K562 (cell line): ENCODE data around the gene ATP2B1. TPM values are rescaled to one million over a fixed set of nuclear protein-coding genes. Genes with fewer than 3 reads are reported as not detected.

ENCODE experiments used
- ATAC-seq: fragments of 200-7000 bp; cut with Tn5 transposase; 3 replicates; pipeline ENCODE4 v1.9.1; 2020; ENCODE audit warnings: moderate library complexity
- Bru-seq: library from RNA; stranded (reverse); fragments of 400-500 nt; gene quantifications from one replicate; lab custom pipeline; 2021; lab: Mats Ljungman, UMichigan
- BruChase-seq, 2 experiments: library from RNA; stranded (reverse); fragments of 400-500 nt; gene quantifications; one replicate each; lab custom pipeline; 2021; lab: Mats Ljungman, UMichigan
- BruUV-seq: library from RNA; stranded (reverse); fragments of 400-500 nt; replicated peaks from 2 replicates; lab custom pipeline; 2021; lab: Mats Ljungman, UMichigan
- CTCF ChIA-PET: fragments of 300-600 bp; formaldehyde crosslinking; extraction: SDS; loops from one replicate; lab custom pipeline; 2021; ENCODE audit warnings: low intra/inter-chr PET ratio; lab: Yijun Ruan, JAX
- POLR2A ChIA-PET: fragments of 300-600, 350-650 bp; sonication (Branson Sonifier 250); formaldehyde crosslinking; extraction: SDS; loops from one replicate; lab custom pipeline; 2021; ENCODE audit warnings: antibody characterized with exemption, inconsistent platforms; lab: Yijun Ruan, JAX
- DNase-seq, 4 experiments: peaks; one replicate each; pipeline versions ENCODE4 v3.0.0 to v3.0.0-alpha.2; 2011 to 2018; ENCODE audit warnings: low spot score in 3 of 4, mixed read lengths in 3 of 4; ENCODE audit errors: extremely low read depth in 1 of 4
- FAIRE-seq: peaks from 2 replicates; lab custom pipeline; 2011; peaks lifted over from hg19 to GRCh38; lab: Jason Lieb, UNC
- H2AFZ ChIP-seq: 2 replicates; pipeline ENCODE4 v1.6.0; 2011; ENCODE audit warnings: low read depth, low read length, control low read depth, inconsistent platforms
- H3K27ac ChIP-seq: fragments of 200-600 bp; 3 replicates; pipeline ENCODE4 v1.8.0; 2011; ENCODE audit warnings: low read depth, mild to moderate bottlenecking, control low read depth, inconsistent platforms, low read length, moderate library complexity, mixed read lengths; ENCODE audit errors: extremely low read depth
- H3K27me3 ChIP-seq, 2 experiments: fragments of 300-600 bp in 1 of 2; 2 replicates in 1 of 2; 3 replicates in 1 of 2; pipeline versions ENCODE4 v1.6.0 to v1.8.0; 2011; ENCODE audit warnings: inconsistent platforms in 2 of 2, low read length in 2 of 2, mild to moderate bottlenecking in 1 of 2, mixed read lengths in 1 of 2, moderate library complexity in 1 of 2; ENCODE audit not compliant: control insufficient read depth in 2 of 2, insufficient read depth in 2 of 2
- H3K36me3 ChIP-seq: fragments of 300-600 bp; 3 replicates; pipeline ENCODE4 v1.8.0; 2011; ENCODE audit warnings: mild to moderate bottlenecking, low read length, inconsistent platforms; ENCODE audit not compliant: control insufficient read depth, insufficient read depth
- H3K4me1 ChIP-seq, 2 experiments: fragments of 200-600 bp in 1 of 2; replicated peaks in 1 of 2; 2 replicates in 1 of 2; 3 replicates in 1 of 2; pipeline versions ENCODE4 v1.5.1 to v1.8.0; 2011; ENCODE audit warnings: inconsistent platforms in 2 of 2, low read length in 2 of 2, mild to moderate bottlenecking in 1 of 2, mixed read lengths in 1 of 2, moderate library complexity in 1 of 2; ENCODE audit not compliant: control insufficient read depth in 2 of 2, insufficient read depth in 2 of 2
- H3K4me2 ChIP-seq: 2 replicates; pipeline ENCODE4 v1.6.1; 2011; ENCODE audit warnings: low read length, control low read depth, inconsistent platforms, mixed read lengths; ENCODE audit not compliant: insufficient read depth
- H3K4me3 ChIP-seq: fragments of 200-600 bp; sonication (generic), shearing (Covaris generic); 2 replicates; pipeline ENCODE4 v1.5.1; 2016; ENCODE audit warnings: control low read depth, inconsistent platforms
- H3K79me2 ChIP-seq: fragments of 200-600 bp; 3 replicates; pipeline ENCODE4 v1.8.0; 2011; ENCODE audit warnings: low read length, inconsistent platforms; ENCODE audit not compliant: control insufficient read depth, insufficient read depth
- H3K9ac ChIP-seq, 2 experiments: 2 replicates each; pipeline versions ENCODE4 v1.6.0 to v1.6.1; 2011; ENCODE audit warnings: low read depth in 2 of 2, low read length in 2 of 2, control low read depth in 1 of 2, inconsistent platforms in 1 of 2, mild to moderate bottlenecking in 1 of 2, mixed read lengths in 1 of 2; ENCODE audit not compliant: insufficient read depth in 1 of 2
- H3K9me1 ChIP-seq: one replicate; pipeline ENCODE4 v1.6.0; 2011; ENCODE audit warnings: inconsistent platforms, mild to moderate bottlenecking, low read length, moderate library complexity; ENCODE audit not compliant: control insufficient read depth, insufficient read depth
- H3K9me3 ChIP-seq: replicated peaks from 2 replicates; pipeline ENCODE4 v1.5.1; 2011; ENCODE audit warnings: low read depth, low read length, inconsistent platforms; ENCODE audit not compliant: control insufficient read depth, insufficient read depth
- H4K20me1 ChIP-seq: replicated peaks from 2 replicates; pipeline ENCODE4 v1.6.1; 2011; ENCODE audit warnings: low read length, inconsistent platforms, mixed read lengths; ENCODE audit not compliant: control insufficient read depth, insufficient read depth
- CCNT2 ChIP-seq: IDR thresholded peaks from 2 replicates; pipeline ENCODE4 v1.6.1; 2011; ENCODE audit warnings: borderline replicate concordance, low read depth, mild to moderate bottlenecking, moderate library complexity, mixed read lengths, low read length; ENCODE audit not compliant: insufficient read length; ENCODE audit errors: extremely low read depth
- CHD1 ChIP-seq: fragments of 200-600 bp; sonication (generic); IDR thresholded peaks from one replicate; pipeline ENCODE4 v1.6.1; 2012; ENCODE audit warnings: mild to moderate bottlenecking, moderate library complexity, low read length, inconsistent platforms
- CTCF ChIP-seq, 3 experiments: IDR thresholded peaks in 2 of 3; conservative IDR thresholded peaks in 1 of 3; 2 replicates each; pipeline ENCODE4 v1.5.1; 2011 to 2012; ENCODE audit warnings: low read length in 3 of 3, mild to moderate bottlenecking in 3 of 3, control low read depth in 2 of 3, improper control_type of control experiment in 1 of 3, inconsistent platforms in 1 of 3, low read depth in 1 of 3, mixed read lengths in 1 of 3, moderate library complexity in 1 of 3; ENCODE audit not compliant: insufficient read depth in 2 of 3
- DEAF1 ChIP-seq: fragments of 450-650 bp; formaldehyde crosslinking; IDR thresholded peaks from 2 replicates; pipeline ENCODE4 v1.4.0; 2020; ENCODE audit warnings: mild to moderate bottlenecking, moderate library complexity
- KAT8 ChIP-seq: fragments of 450-650 bp; IDR thresholded peaks from 2 replicates; pipeline ENCODE4 v1.6.1; 2016; ENCODE audit warnings: low read depth, mild to moderate bottlenecking
- POLR2A ChIP-seq: fragments of 450-650 bp; conservative IDR thresholded peaks from 2 replicates; pipeline ENCODE4 v1.6.1; 2016
- RBM22 ChIP-seq: fragments of 200-400 bp; formaldehyde crosslinking; IDR thresholded peaks from 2 replicates; pipeline ENCODE4 v1.6.1; 2018; ENCODE audit warnings: low read length, low read depth; ENCODE audit not compliant: poor library complexity, severe bottlenecking
- THAP7 ChIP-seq: fragments of 250-450 bp; sonication (Bioruptor Pico); IDR thresholded peaks from 2 replicates; pipeline ENCODE4 v1.5.0; 2021
- WGBS: fragments of 100-300 bp; shearing (Covaris generic); methylation state at CpG from one replicate; pipeline ENCODE4 v1.1.6; 2016; ENCODE audit warnings: low coverage, mixed read lengths; ENCODE audit not compliant: insufficient coverage; ENCODE audit errors: missing lambda C conversion rate; 5-methylcytosine and 5-hydroxymethylcytosine counted together
- in situ Hi-C: fragments of 300-500 bp; cut with MboI; formaldehyde crosslinking; loops from 4 replicates; pipeline ENCODE4 v1.15.0; 2018; ENCODE audit warnings: inconsistent platforms, mixed read lengths
- intact Hi-C: fragments of 100-400 bp; cut with micrococcal nuclease; formaldehyde crosslinking; loops from 2 replicates; pipeline ENCODE4 v1.14.2; 2022
- long read RNA-seq, 3 experiments: library from polyadenylated mRNA in 2 of 3; library from RNA in 1 of 3; unstranded in 2 of 3; stranded (forward) in 1 of 3; transcript quantifications; one replicate each; pipeline ENCODE4 v2.0.0, GENCODE V29; 2019 to 2022
- polyA minus RNA-seq, 3 experiments: library from RNA; depleted of rRNA, polyadenylated mRNA; stranded (reverse); fragments of >200 nt; gene quantifications; 2 replicates each; pipeline ENCODE4 v1.2.3, GENCODE V29; 2011
- polyA plus RNA-seq, 8 experiments: library from polyadenylated mRNA; depleted of rRNA in 4 of 8; stranded (reverse) in 5 of 8; unstranded in 3 of 8; fragments of >200 nt; fragmentation: Nextera tagmentation in 2 of 8; fragmentation: Illumina TruSeq in 1 of 8; extraction: Ambion mirVana in 2 of 8; extraction: Trizol in 1 of 8; gene quantifications; 2 replicates each; pipeline versions ENCODE4 v1.2.1 to v1.2.3, GENCODE V29; 2011 to 2014; ENCODE audit warnings: inconsistent platforms in 1 of 8, missing spikeins in 1 of 8
- total RNA-seq, 7 experiments: library from RNA; depleted of rRNA in 6 of 7; stranded (reverse); fragments of >200 nt in 6 of 7; fragmentation: Illumina TruSeq in 2 of 7; extraction: Trizol in 2 of 7; gene quantifications; 2 replicates each; pipeline versions ENCODE4 v1.2.1 to v1.2.3, GENCODE V29; 2011 to 2021; ENCODE audit warnings: low replicate concordance in 1 of 7
- TF ChIP-seq, protein P1 (sequence below): sonication (generic); formaldehyde crosslinking; IDR thresholded peaks from 2 replicates; pipeline ENCODE4 v1.8.1; 2023; ENCODE audit warnings: mild to moderate bottlenecking, missing genetic modification reagents

ATP2B1 gene
- 36.0 and 177 TPM in 2 replicates for total RNA-seq (2011; cell fraction: chromatin; rRNA removed; ENCODE audit: low replicate concordance)
- total RNA-seq (2011; cell fraction: nucleolus; rRNA removed) = 21.2 and 30.4 TPM in 2 replicates
- 57.1 and 97.8 TPM in 2 replicates for total RNA-seq (2011; cell fraction: nucleoplasm; rRNA removed)
- total RNA-seq (2014; rRNA removed) (15.4 and 27.9 TPM in 2 replicates), total RNA-seq (2014; rRNA removed; fragmentation: Illumina TruSeq; extraction: Trizol) (38.3 and 45.9 TPM in 2 replicates), total RNA-seq (2015; rRNA removed; fragmentation: Illumina TruSeq; extraction: Trizol) (35.0 and 39.0 TPM in 2 replicates), total RNA-seq (2021) (27.5 and 27.8 TPM in 2 replicates), polyA plus RNA-seq (2011; rRNA removed) (17.5 and 22.7 TPM in 2 replicates), polyA plus RNA-seq (2014; fragmentation: Illumina TruSeq; extraction: Trizol) (26.1 and 28.5 TPM in 2 replicates), polyA plus RNA-seq (2014; fragmentation: Nextera tagmentation; extraction: Ambion mirVana) (1 to 10 TPM; 8.6 to 9.7 TPM), polyA plus RNA-seq (2014; rRNA removed) (16.2 and 26.5 TPM in 2 replicates), polyA minus RNA-seq (2011; rRNA and poly(A)+ RNA removed) (50.0 and 57.4 TPM in 2 replicates), Bru-seq, nascent RNA (percentile 85 among the genes with signal in this experiment), BruChase-seq, experiment 1, labeled RNA remaining after a 2-hour chase (percentile 82 among the genes with signal in this experiment), BruChase-seq, experiment 2, labeled RNA remaining after a 6-hour chase (percentile 81 among the genes with signal in this experiment)
- polyA plus RNA-seq (2011; cell fraction: cytosol; rRNA removed) = 3.3 and 7.2 TPM in 2 replicates
- 19.0 and 29.5 TPM in 2 replicates for polyA plus RNA-seq (2011; cell fraction: nucleus; rRNA removed)
- polyA plus RNA-seq (2012) = 12.7 and 20.0 TPM in 2 replicates
- polyA minus RNA-seq (2011; cell fraction: cytosol; rRNA and poly(A)+ RNA removed) = 18.1 and 19.4 TPM in 2 replicates
- polyA minus RNA-seq (2011; cell fraction: nucleus; rRNA and poly(A)+ RNA removed) = 27.1 and 50.1 TPM in 2 replicates
- long read RNA-seq, experiment 1, full-length matches to known transcripts = 6 of 119 reads
- long read RNA-seq, experiment 1, partial matches to known transcripts = 95 of 119 reads
- long read RNA-seq, experiment 1, other reads (novel, unspliced or antisense) = 18 of 119 reads
- long read RNA-seq, experiment 2, partial matches to known transcripts = 2 of 9 reads
- long read RNA-seq, experiment 2, other reads (novel, unspliced or antisense) = 7 of 9 reads
- long read RNA-seq, experiment 3, partial matches to known transcripts = 24 of 28 reads
- long read RNA-seq, experiment 3, other reads (novel, unspliced or antisense) = 4 of 28 reads

DNA sequence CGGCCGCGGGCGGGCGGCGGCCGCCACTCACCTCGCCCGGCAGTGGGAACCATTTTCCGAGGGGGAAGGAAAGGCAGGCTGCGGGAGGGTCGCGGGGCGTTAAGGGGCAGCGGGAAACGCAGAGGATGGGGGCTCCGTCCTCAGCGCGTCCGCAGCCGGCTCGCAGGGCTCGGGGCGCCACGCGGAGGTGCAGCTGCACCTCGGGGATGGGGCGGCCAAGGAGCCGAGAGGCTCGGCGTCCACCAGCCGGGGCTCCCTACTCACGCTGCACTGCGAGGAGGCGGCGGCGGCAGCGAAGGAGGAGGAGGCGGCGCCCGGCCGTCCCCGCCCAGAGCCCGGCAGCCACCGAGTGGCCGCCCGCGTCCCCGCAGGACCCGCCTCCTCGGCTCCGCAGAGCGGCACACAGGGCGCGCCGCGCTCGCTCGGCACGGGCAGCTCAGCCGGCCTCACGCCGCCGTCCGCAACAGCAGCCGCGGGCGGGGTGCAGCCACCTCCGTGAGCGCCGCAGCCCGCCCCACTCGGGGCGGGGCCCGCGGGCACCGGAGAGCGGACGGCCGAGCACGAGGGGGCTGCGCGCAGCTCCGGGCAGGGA is at the start of gene ATP2B1:
Gene ATP2B1, minus strand, starts transcription at position 274 of the 592 bp plus-strand sequence. CDS start 52,952 bp downstream, outside the sequence.
- H3K79me2 ChIP-seq = peaks cover 46% of the 10 kb centered on the region
- no peaks in the 10 kb centered on the region for H3K36me3 ChIP-seq
- H3K27ac ChIP-seq = peak within 1 kb of the TSS; percentile 94
- peak within 1 kb of the TSS; percentile 75 for H3K4me3 ChIP-seq
- FAIRE-seq (no peak), DNase-seq (peak; percentile 73 to 89 (median 82)), ATAC-seq (peak; percentile 87)
- no peaks in the 10 kb centered on the region for H3K9me1 ChIP-seq
- in situ Hi-C loops = no loop called here
- BruUV-seq = no TSS peak
- peaks cover 13% of the 10 kb centered on the region; the same call in 1 of the 2 replicates for H4K20me1 ChIP-seq
- H2AFZ ChIP-seq = peak within 1 kb of the TSS; percentile 93
- WGBS = 0% methylated on average over 61 of the region's 84 CpGs
- H3K4me1 ChIP-seq = peaks cover 12 to 26% of the 10 kb centered on the region in 2 experiments; a peak in 4 of 5 replicates
- H3K27me3 ChIP-seq = no peaks in the 10 kb centered on the region
- H3K9ac ChIP-seq = peak within 1 kb of the TSS; percentile 82 to 99
- H3K9me3 ChIP-seq = no peaks in the 10 kb centered on the region
- ChIA-PET CTCF (interaction anchor here (0.7 kb wide), 1 partner anchor 163 kb away, joined by 4 read pairs; no protein-coding TSS in a partner anchor), POLR2A (interaction anchor here (0.5 to 1.9 kb wide), 13 partner anchors 10 to 234 kb away, joined by 3 to 12 read pairs (median 3); no protein-coding TSS in a partner anchor)
- intact Hi-C loops = loop anchor here (2.0 kb wide), 2 partner anchors 44 to 166 kb away; no protein-coding TSS in a partner anchor
- peak within 1 kb of the TSS; percentile 90 for H3K4me2 ChIP-seq
- 0 out of 2 replicates have a peak, but pooled peaks have one; percentile 29 for TF ChIP-seq DEAF1 (CRISPR knock-in tag)
- peak; percentile 80; the same call in 1 of the 2 replicates for TF ChIP-seq THAP7
- TF ChIP-seq KAT8 = no peak
- peak; percentile 62; the same call in 1 of the 2 replicates for TF ChIP-seq POLR2A
- TF ChIP-seq CHD1 = peak; percentile 43
- TF ChIP-seq, protein P1, sequence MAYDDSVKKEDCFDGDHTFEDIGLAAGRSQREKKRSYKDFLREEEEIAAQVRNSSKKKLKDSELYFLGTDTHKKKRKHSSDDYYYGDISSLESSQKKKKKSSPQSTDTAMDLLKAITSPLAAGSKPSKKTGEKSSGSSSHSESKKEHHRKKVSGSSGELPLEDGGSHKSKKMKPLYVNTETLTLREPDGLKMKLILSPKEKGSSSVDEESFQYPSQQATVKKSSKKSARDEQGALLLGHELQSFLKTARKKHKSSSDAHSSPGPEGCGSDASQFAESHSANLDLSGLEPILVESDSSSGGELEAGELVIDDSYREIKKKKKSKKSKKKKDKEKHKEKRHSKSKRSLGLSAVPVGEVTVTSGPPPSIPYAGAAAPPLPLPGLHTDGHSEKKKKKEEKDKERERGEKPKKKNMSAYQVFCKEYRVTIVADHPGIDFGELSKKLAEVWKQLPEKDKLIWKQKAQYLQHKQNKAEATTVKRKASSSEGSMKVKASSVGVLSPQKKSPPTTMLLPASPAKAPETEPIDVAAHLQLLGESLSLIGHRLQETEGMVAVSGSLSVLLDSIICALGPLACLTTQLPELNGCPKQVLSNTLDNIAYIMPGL (CRISPR knock-in tag) = peak; percentile 59; the same call in 1 of the 2 replicates
- peak; percentile 65 for TF ChIP-seq CCNT2
- peak; percentile 12 for TF ChIP-seq RBM22
- TF ChIP-seq CTCF (IDR thresholded peaks at IDR 0.05 in 2 of 3, conservative IDR thresholded peaks at IDR 0.05 in 1 of 3; ENCODE audit: insufficient read depth in 2 of 3, low read depth in 1 of 3, low read length in 3 of 3) = peak in 2 of 3 experiments; percentile 41 to 54; a peak in 4 of 6 replicates
